NCI-H524 (cell line): ENCODE data around the gene SMAD3.
"Not testable (repeated sequence)": the region's sequence is repeated elsewhere in the genome, so short reads cannot be mapped to it uniquely, and the experiment has no call there.

ENCODE experiments used
- DNase-seq, 2 experiments: peaks; one replicate each; lab custom pipeline; 2025; lab: John Stamatoyannopoulos, UW

Gene SMAD3

GRCh38 chr15:67063689-67064606 lies 1.5 kb upstream of the SMAD3 start:
- DNase-seq: no peak

DNA sequence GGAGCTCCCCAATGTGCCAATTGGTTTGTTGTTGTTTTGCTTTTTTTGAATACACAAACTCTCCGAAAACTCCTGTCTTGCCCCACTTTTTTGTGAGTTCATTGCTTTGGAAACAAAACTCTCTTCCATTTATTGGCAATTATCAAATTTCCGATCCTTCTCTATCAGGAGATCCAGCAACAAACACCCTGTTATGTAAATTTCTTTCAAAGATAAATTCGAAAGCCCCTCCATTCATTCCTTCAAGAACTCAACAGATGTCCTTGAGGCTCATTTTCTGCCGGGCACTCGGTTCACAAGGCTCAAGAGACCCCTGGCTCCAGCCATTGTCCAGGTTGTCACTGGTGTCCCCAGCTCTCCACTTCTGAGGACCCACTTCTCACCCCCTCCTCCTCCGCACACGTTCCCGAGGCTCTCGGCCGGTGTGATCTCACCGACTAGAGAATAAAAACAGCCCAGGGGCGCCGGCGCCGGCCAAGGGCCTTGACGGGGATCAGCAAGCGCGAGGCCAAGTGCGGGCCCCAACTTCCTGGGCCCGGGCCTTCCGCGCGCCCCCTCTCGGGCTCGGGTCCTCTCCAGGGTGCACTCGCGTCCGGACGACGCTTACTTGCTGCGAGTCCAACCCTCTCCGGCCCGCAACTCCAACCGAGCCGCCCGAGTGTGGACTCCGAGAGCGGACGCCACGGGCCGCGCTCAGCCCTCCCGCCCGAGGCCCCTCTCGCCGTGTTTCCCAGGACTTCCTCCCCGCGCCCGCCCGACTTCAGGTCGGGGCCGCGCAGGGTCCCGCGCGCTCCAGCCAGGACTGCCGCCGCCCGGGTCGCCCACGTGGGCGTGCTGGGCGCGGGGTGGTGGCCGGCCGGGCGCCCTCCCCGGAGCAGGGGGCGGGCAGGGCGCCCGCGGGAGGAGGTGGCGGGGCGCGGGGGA lies 533 bp upstream of the SMAD3 start:
- DNase-seq: peak in 1 of 2 experiments; percentile 58

DNA sequence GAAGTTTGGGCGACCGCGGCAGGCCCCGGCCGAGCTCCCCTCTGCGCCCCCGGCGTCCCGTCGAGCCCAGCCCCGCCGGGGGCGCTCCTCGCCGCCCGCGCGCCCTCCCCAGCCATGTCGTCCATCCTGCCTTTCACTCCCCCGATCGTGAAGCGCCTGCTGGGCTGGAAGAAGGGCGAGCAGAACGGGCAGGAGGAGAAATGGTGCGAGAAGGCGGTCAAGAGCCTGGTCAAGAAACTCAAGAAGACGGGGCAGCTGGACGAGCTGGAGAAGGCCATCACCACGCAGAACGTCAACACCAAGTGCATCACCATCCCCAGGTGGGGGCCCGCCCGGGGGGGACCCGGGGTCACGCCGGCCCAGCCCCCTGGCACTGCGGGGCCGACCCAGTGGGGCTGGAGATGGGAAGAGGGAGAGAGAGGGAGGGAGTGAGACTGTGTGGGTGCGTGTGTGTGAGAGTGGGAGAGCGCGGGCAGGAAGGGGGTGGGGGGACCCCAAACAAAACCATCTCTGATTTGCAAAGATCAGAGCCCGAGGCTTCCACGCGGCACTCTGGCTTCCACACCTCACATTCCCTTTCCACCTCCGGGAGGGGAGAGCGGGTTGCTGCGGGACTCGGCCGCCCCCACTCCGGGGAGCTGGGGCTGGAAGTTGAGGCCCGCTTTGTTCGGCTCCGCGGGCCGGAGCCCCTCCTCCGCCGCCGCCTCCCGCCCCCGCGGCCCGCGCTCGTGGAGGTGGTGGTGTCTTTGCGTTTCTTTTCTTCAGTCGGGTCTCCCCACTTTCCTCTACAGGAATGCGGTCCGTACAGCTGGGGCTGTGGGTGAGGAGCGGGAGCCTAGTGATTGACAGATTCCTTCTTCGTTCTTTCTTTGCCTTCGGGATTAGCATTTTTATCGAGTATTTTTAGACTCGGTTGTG lies 898 bp downstream of the SMAD3 start:
- DNase-seq: no peak

DNA sequence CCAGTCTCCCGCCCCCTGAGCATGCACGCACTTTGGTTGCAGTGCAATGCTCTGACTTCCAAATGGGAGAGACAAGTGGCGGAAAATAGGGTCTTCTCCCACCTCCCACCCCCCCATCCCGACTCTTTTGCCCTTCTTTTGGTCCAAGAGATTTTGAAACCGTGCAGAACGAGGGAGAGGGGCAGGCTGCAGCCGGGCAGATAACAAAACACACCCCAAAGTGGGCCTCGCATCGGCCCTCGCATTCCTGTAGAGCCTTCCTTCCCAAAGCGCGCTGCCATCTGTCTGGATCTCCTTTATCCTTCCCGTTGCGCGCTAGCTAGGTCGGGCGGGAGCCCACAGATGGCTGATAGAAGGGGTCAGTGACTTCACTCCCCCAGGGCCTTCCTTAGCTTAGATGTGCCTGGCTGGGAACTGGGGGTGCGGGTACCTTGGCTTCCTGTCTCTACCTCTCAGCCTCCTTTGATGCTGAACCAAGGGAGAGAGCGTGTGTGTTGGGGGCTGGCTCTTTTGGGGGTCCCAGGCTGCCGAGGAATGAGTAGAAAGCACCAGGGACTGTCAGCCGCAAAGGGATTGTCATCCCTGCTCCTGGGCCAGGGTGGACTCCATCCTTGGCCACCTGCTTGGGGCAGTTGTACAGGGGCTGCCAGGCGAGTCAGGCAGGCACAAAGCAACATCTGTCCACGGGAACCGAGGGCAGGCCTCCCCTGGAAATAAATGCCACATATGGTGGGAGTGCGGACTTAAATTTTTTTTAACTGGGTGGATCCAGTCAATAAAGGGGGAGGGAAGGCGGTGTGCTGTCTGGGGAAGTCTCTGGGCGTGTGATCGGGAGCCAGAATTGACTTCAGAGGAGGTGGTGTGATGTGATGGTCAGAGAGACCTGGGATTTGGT lies 1.8 kb downstream of the SMAD3 start:
- DNase-seq: peak; percentile 73 to 87

- DNase-seq: no peak
These were observed 2.6 kb downstream of the SMAD3 start for GRCh38 chr15:67067930-67068551.

DNA sequence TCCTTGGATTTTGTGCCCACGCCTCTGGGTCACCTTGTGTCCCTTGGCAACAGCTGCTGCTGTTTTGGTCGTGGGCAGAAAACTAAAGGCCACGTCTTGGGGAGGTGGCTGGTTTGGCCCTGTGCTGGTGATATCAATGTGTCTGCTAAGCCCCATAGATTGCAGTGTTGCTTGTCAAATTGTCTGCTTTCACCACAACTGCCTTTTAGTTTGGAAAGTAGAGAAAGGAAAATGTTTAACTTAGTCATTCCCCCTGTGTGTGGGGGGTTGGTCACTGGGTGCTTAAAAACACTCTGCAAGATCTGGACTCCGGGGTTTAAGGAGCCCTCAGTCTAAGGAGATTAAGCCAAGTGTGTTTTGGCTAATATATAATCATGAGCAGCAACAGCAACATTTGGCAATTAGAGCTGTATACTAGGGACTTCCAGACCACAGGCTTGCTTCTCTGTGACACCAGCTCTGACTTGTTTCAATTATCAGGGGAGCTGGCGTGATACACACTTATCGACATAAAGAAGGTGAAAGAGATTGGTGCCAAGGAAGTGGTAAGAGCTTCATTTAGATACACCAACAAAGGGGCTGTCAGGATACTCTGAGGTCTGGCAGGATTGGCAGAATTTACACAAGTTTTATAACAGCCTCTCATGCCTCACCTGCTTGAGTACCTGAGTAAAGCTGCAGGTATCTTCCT lies 3.5 kb downstream of the SMAD3 start:
- DNase-seq: peak; percentile 48 to 81

DNA sequence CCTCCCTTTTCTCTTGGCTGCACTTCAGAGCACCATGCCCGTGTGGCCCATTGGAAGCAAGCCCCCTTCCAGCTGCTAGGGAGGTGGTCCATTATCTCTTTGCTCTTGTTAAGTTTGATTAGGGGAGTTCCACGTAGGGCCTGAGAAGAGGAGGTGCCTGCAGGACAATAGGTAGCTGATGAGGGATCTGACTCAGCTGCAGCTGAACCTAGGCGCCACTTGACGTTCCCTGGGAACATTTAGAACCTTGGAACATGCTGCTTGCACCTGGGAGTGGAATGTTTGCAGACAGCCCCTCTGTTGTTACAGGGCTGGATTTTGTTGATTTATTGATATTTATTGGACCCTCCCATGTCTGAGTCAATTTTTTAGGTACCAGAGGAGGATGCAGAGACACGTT lies 4.7 kb downstream of the SMAD3 start:
- DNase-seq: no peak

GRCh38 chr15:67070892-67071664 lies 5.7 kb downstream of the SMAD3 start:
- DNase-seq: no peak

- no peak for DNase-seq
These were observed 7.0 kb downstream of the SMAD3 start for GRCh38 chr15:67072442-67072841.

- no peak for DNase-seq
These were observed 7.6 kb downstream of the SMAD3 start for GRCh38 chr15:67072958-67073357.

DNA sequence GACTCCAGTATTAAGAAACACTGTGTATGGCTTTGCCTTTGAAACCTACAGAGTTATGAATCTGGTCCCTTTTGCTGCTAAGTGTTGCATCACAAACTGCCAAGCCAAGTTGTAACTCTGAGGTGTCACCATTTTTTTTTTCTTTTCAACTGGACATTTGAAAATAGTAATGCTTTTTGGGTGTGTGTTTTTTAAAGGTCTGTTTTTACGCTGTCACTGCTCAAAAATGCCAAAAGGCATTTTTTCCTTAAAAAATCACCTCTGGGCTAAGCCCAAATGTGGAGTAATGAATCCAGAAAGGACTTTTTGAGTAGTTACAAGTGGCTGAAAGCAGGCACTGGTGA lies 9.5 kb downstream of the SMAD3 start:
- DNase-seq: no peak

DNA sequence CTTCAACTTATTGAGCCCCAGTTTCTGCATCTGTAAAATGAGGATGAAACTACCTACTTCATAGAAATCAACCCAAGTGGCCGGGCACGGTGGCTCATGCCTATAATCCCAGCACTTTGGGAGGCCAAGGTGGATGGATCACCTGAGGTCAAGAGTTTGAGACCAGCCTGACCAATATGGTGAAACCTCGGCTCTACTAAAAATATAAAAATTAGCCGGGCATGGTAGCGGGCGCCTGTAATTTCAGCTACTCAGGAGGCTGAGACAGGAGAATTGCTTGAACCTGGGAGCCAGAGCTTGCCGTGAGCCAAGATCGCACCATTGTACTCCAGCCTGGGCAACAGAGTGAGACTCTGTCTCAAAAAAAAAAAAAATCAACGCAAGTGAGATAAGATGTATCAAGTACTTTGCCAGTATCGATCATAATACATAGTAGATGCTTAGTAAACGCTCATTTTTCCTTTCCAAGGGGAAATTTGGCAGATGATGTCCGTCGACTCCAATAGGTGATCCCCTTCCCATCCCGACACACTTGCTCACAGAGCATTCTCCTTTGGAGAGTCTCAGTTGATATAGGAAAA lies 10.2 kb downstream of the SMAD3 start:
- DNase-seq: not testable (repeated sequence)

DNA sequence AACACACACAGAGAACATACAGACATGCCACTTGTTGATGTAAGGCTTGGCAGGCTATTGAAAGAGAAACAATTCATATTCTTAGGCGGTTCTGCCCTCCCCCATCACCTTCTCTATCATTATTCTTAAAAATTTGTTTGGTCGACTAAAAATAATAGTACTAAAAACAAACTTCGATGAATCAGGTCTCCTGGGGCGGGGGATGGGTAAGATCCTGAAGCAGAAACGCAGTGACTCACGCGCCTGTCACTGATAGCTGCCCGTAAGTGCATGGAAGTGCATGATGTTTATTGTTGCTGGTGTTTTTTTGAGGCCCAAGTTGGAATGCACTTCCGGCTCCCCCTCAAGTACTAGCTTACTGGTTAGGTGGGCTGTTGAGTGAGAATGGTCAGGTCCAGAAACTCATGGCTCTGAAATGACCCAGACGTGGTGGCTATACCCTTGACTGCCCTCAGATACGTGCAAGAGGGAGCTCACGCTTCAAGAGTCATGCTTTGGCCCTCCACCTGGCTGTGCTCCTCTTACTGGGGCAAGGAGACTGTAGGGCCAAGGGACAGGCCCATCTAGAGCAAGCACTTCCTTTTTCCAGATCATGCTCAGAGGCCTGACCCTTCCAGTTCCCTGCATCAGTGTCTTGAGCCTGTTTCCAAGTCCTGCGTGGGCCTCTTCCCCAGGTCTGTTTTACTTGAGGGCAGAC lies 10.9 kb downstream of the SMAD3 start:
- no peak for DNase-seq

GRCh38 chr15:67077641-67078215 lies 12.3 kb downstream of the SMAD3 start:
- no peak for DNase-seq

DNA sequence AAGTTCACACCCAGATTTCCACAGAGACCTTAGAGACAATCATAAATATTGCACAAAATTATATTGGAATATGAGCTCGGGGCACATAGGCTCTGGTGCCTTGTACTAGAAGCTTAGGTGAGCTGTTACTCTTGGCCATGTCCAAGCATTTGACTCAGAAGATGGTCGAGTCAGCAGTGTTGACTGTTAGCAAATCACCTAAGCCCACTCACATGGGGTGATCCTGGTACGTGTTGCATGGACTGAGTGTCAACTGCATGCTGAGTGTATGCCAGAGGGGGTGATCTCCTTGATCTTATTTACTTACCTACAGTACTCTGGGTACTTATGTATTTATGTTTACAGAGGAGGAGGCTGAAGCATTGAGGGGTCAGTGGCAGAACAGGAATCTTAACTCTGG lies 14.0 kb downstream of the SMAD3 start:
- no peak for DNase-seq

DNA sequence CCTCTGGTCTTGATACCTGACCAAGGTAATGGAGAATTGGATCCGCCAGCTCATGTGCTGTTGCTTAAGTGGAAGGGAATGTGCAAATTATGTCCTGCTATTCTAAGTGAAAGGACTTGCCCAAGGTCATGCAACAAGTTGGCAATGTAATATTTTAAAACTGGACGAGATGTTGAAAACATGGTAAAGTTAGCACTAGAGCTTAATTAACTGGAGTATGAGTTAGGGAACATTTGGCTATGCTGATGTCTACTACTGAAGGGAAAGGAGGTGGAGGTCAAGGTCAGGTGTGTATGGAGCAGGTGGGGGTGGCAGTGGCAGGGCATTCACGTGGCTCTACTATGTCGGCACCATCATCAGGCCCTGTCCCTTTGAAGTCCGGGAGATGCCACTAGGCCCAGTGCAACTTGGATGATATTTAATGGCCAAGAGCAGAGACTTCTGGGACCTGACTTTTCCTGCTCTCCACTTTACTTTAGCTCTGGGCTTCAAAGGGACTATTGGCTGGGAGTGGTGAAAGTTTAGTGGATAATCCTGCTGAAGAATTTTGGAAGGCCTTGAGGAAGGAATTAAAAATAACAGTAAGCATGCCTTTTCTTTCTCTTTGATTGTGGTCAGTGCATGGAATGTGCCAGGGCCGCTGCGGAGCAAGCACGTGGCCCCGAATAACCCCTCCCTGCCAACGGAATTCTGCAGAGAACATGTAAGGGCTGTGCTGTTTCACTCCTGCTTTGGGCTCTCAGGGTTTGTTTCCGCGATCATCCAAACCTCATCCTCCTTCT lies 14.9 kb downstream of the SMAD3 start:
- no peak for DNase-seq
